IMR-90 (cell line): ENCODE results near the gene SETD3. TPM values are rescaled to one million over a fixed set of nuclear protein-coding genes. Genes with fewer than 3 reads are reported as not detected.

Experiments used
- ATAC-seq: fragments of 200-7000 bp; cut with Tn5 transposase; 2 replicates; pipeline ENCODE4 v1.9.1; 2020; ENCODE audit warnings: low read depth, mild to moderate bottlenecking, moderate library complexity
- BruUV-seq: library from RNA; stranded (reverse); fragments of 400-500 nt; replicated peaks from 2 replicates; lab custom pipeline; 2021; lab: Mats Ljungman, UMichigan
- CTCF ChIA-PET: fragments of 300-600 bp; formaldehyde crosslinking; extraction: SDS; loops from one replicate; lab custom pipeline; 2021; ENCODE audit warnings: antibody characterized with exemption; lab: Yijun Ruan, JAX
- POLR2A ChIA-PET: fragments of 300-600 bp; sonication (Branson Sonifier 250); formaldehyde crosslinking; loops from one replicate; lab custom pipeline; 2022; ENCODE audit warnings: antibody characterized with exemption; ENCODE audit not compliant: unreplicated experiment; lab: Charles Lee
- DNase-seq: peaks from one replicate; pipeline ENCODE4 v3.0.0; 2013
- H2AFZ ChIP-seq: replicated peaks from 2 replicates; pipeline ENCODE3; 2013; ENCODE audit warnings: low read length, mild to moderate bottlenecking; ENCODE audit not compliant: poor library complexity
- H2AK5ac ChIP-seq: 2 replicates; pipeline ENCODE4 v1.6.1; 2013; ENCODE audit warnings: low read depth, low read length, inconsistent platforms
- H2AK9ac ChIP-seq: replicated peaks from 2 replicates; pipeline ENCODE3; 2013; ENCODE audit warnings: mild to moderate bottlenecking, low read depth, low read length, moderate library complexity; ENCODE audit not compliant: poor library complexity
- H2BK120ac ChIP-seq: 2 replicates; pipeline ENCODE4 v1.6.1; 2013; ENCODE audit warnings: low read depth, low read length, inconsistent platforms
- H2BK15ac ChIP-seq: 3 replicates; pipeline ENCODE4 v1.6.1; 2013; ENCODE audit warnings: low read depth, low read length, inconsistent platforms
- H2BK20ac ChIP-seq: 2 replicates; pipeline ENCODE4 v1.6.1; 2013; ENCODE audit warnings: low read depth, mild to moderate bottlenecking, inconsistent platforms, low read length, moderate library complexity
- H2BK5ac ChIP-seq: 2 replicates; pipeline ENCODE4 v1.6.1; 2013; ENCODE audit warnings: mild to moderate bottlenecking, low read depth, low read length, inconsistent platforms; ENCODE audit not compliant: poor library complexity, severe bottlenecking
- H3K14ac ChIP-seq: replicated peaks from 2 replicates; pipeline ENCODE4 v1.6.1; 2013; ENCODE audit warnings: low read depth, low read length, inconsistent platforms
- H3K18ac ChIP-seq: 2 replicates; pipeline ENCODE4 v1.6.1; 2013; ENCODE audit warnings: low read depth, low read length, control low read depth
- H3K23ac ChIP-seq: 2 replicates; pipeline ENCODE4 v1.6.1; 2013; ENCODE audit warnings: low read depth, low read length, inconsistent platforms
- H3K27ac ChIP-seq: 2 replicates; pipeline ENCODE4 v1.5.1; 2013; ENCODE audit warnings: mild to moderate bottlenecking, control low read depth, low read length; ENCODE audit not compliant: insufficient read depth
- H3K27me3 ChIP-seq: 2 replicates; pipeline ENCODE4 v1.6.1; 2013; ENCODE audit warnings: low read length; ENCODE audit not compliant: control insufficient read depth, insufficient read depth
- H3K36me3 ChIP-seq: 2 replicates; pipeline ENCODE4 v1.6.1; 2013; ENCODE audit warnings: low read length, mixed read lengths; ENCODE audit not compliant: control insufficient read depth, insufficient read depth
- H3K4ac ChIP-seq: 2 replicates; pipeline ENCODE4 v1.6.1; 2013; ENCODE audit warnings: low read depth, low read length, inconsistent platforms
- H3K4me1 ChIP-seq: 2 replicates; pipeline ENCODE4 v1.6.1; 2013; ENCODE audit warnings: low read length, mixed read lengths; ENCODE audit not compliant: control insufficient read depth, insufficient read depth
- H3K4me2 ChIP-seq: 2 replicates; pipeline ENCODE4 v1.6.1; 2013; ENCODE audit warnings: low read depth, mild to moderate bottlenecking, control low read depth, low read length, moderate library complexity
- H3K4me3 ChIP-seq: 2 replicates; pipeline ENCODE4 v1.5.1; 2013; ENCODE audit warnings: low read depth, mild to moderate bottlenecking, control low read depth, low read length, moderate library complexity; ENCODE audit not compliant: insufficient read depth
- H3K56ac ChIP-seq: 2 replicates; pipeline ENCODE4 v1.6.1; 2013; ENCODE audit warnings: low read length, inconsistent platforms; ENCODE audit not compliant: insufficient read depth; ENCODE audit errors: extremely low read depth
- H3K79me1 ChIP-seq, 2 experiments: 2 replicates each; pipeline ENCODE4 v1.6.1; 2013; ENCODE audit warnings: low read length in 2 of 2, inconsistent platforms in 1 of 2, low read depth in 1 of 2
- H3K9ac ChIP-seq: 2 replicates; pipeline ENCODE4 v1.6.1; 2013; ENCODE audit warnings: low read depth, low read length, control low read depth
- H3K9me1 ChIP-seq: 2 replicates; pipeline ENCODE4 v1.6.1; 2013; ENCODE audit warnings: low read length, inconsistent platforms; ENCODE audit not compliant: insufficient read depth
- H3K9me3 ChIP-seq: 2 replicates; pipeline ENCODE4 v1.6.1; 2013; ENCODE audit warnings: low read length; ENCODE audit not compliant: control insufficient read depth, insufficient read depth
- H4K20me1 ChIP-seq: 2 replicates; pipeline ENCODE4 v1.6.1; 2013; ENCODE audit warnings: low read length, inconsistent platforms; ENCODE audit not compliant: insufficient read depth
- H4K5ac ChIP-seq: 2 replicates; pipeline ENCODE4 v1.6.1; 2013; ENCODE audit warnings: mild to moderate bottlenecking, low read depth, low read length, control low read depth
- H4K8ac ChIP-seq, 2 experiments: 2 replicates each; pipeline ENCODE4 v1.6.1; 2013; ENCODE audit warnings: low read depth in 2 of 2, low read length in 2 of 2, control low read depth in 1 of 2, inconsistent platforms in 1 of 2
- H4K91ac ChIP-seq: 2 replicates; pipeline ENCODE4 v1.6.1; 2013; ENCODE audit warnings: low read depth, low read length, inconsistent platforms; ENCODE audit not compliant: insufficient read depth
- BHLHE40 ChIP-seq: fragments of 150-350 bp; IDR thresholded peaks from 2 replicates; pipeline ENCODE4 v1.6.1; 2016; ENCODE audit warnings: mild to moderate bottlenecking, low read depth, low read length
- CEBPB ChIP-seq: IDR thresholded peaks from 2 replicates; pipeline ENCODE4 v1.6.1; 2012; ENCODE audit warnings: low read depth, low read length, improper control_type of control experiment
- CHD1 ChIP-seq: IDR thresholded peaks from 2 replicates; pipeline ENCODE4 v1.6.1; 2012; ENCODE audit warnings: low read depth, low read length, improper control_type of control experiment
- FOS ChIP-seq: fragments of 150-350 bp; IDR thresholded peaks from 2 replicates; pipeline ENCODE4 v1.6.1; 2016; ENCODE audit warnings: low read depth, low read length
- MAZ ChIP-seq: IDR thresholded peaks from 2 replicates; pipeline ENCODE4 v1.6.1; 2012; ENCODE audit warnings: low read depth, mild to moderate bottlenecking, low read length, improper control_type of control experiment, moderate library complexity, borderline replicate concordance
- MXI1 ChIP-seq: IDR thresholded peaks from 2 replicates; pipeline ENCODE4 v1.6.1; 2012; ENCODE audit warnings: low read depth, mild to moderate bottlenecking, low read length, moderate library complexity, borderline replicate concordance
- NFE2L2 ChIP-seq: fragments of 150-350 bp; IDR thresholded peaks from 2 replicates; pipeline ENCODE4 v1.6.1; 2016; ENCODE audit warnings: low read depth, mild to moderate bottlenecking, low read length
- POLR2A ChIP-seq: IDR thresholded peaks from 2 replicates; pipeline ENCODE4 v1.6.1; 2012; ENCODE audit warnings: mild to moderate bottlenecking, low read depth, low read length
- RAD21 ChIP-seq: IDR thresholded peaks from 2 replicates; pipeline ENCODE4 v1.6.1; 2012; ENCODE audit warnings: low read length, improper control_type of control experiment
- RCOR1 ChIP-seq: IDR thresholded peaks from 2 replicates; pipeline ENCODE4 v1.6.1; 2012; ENCODE audit warnings: mild to moderate bottlenecking, low read length, improper control_type of control experiment; ENCODE audit not compliant: insufficient replicate concordance
- RFX5 ChIP-seq: IDR thresholded peaks from 2 replicates; pipeline ENCODE4 v1.8.0; 2012; ENCODE audit warnings: low read depth, mild to moderate bottlenecking, low read length, moderate library complexity
- USF2 ChIP-seq: fragments of 150-350 bp; IDR thresholded peaks from 2 replicates; pipeline ENCODE4 v1.6.1; 2017; ENCODE audit warnings: mild to moderate bottlenecking, antibody characterized with exemption, low read length, low read depth
- WGBS, 2 experiments: methylation state at CpG; one replicate each; pipeline versions ENCODE4 v1.1.5 to v1.1.7; 2013; ENCODE audit warnings: missing lambda C conversion rate in 2 of 2; ENCODE audit not compliant: insufficient read length in 1 of 2; ENCODE audit errors: extremely low coverage in 2 of 2; 5-methylcytosine and 5-hydroxymethylcytosine counted together
- dilution Hi-C: fragments of 300-500 bp; cut with HindIII; formaldehyde crosslinking; loops from one replicate; pipeline ENCODE4 v1.14.3; 2018; ENCODE audit warnings: low sequenced_read_pairs; ENCODE audit not compliant: unreplicated experiment
- in situ Hi-C: fragments of 300-500 bp; cut with MboI; formaldehyde crosslinking; loops from 3 replicates; pipeline ENCODE4 v1.14.3; 2019; ENCODE audit warnings: low sequenced_read_pairs, inconsistent platforms, mixed read lengths
- intact Hi-C: fragments of 100-400 bp; cut with micrococcal nuclease; formaldehyde crosslinking; loops from 2 replicates; pipeline ENCODE4 v1.10.0; 2022
- polyA plus RNA-seq, 3 experiments: library from polyadenylated mRNA; depleted of rRNA; stranded (reverse); fragments of >200 nt; gene quantifications; 2 replicates each; pipeline ENCODE4 v1.2.3, GENCODE V29; 2012; ENCODE audit warnings: low replicate concordance in 1 of 3
- total RNA-seq: library from RNA; depleted of rRNA; stranded (reverse); fragments of >200 nt; gene quantifications from 2 replicates; pipeline ENCODE4 v1.2.3, GENCODE V29; 2012
- TF ChIP-seq, protein P1 (sequence below): conservative IDR thresholded peaks from 2 replicates; pipeline ENCODE4 v1.5.1; 2012; ENCODE audit warnings: mild to moderate bottlenecking, low read depth, low read length, improper control_type of control experiment

SETD3 gene
- total and polyA plus RNA-seq, 2 of the 4 experiments (the other 2 are of a cell fraction) = 18.8 to 31.9 TPM

DNA sequence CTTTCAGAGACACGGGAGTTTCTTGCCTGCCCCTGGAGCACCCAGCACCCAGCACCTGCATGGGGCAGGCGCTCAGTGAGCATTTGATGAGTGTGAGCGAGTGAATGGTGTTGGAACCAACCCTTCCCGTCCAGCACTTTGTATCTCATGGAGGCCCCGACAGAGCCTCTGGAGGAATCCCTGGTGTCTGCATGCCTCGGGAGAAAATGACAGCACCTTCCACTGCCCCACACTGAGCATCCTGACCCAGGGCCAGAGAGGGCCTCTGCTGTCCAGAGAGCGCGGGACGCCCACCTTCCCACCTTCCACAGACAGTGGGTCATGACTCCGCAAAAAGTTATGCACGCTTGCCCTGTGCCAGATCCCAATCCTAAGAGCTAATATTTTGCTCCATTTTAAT is 105.7 kb downstream of the SETD3 start:
- Histone ChIP-seq H2BK120ac (no peak overlapping the region), H2BK15ac (no peak overlapping the region), H3K27ac (no peak overlapping the region), H4K20me1 (no peaks in the 10 kb centered on the region), H2AK9ac (no peak overlapping the region), H3K4me3 (no peak overlapping the region), H3K4me1 (peaks cover 1% of the 10 kb centered on the region; the same call in 1 of the 2 replicates), H3K14ac (no peak overlapping the region), H3K9ac (no peak overlapping the region), H3K23ac (no peak overlapping the region), H2BK20ac (no peak overlapping the region), H3K56ac (no peak overlapping the region), H3K4ac (no peak overlapping the region), H2BK5ac (no peak overlapping the region), H2AK5ac (no peak overlapping the region), H3K4me2 (no peak overlapping the region), H4K8ac (no peak overlapping the region), H3K9me3 (no peaks in the 10 kb centered on the region), H2AFZ (no peak overlapping the region), H3K9me1 (no peaks in the 10 kb centered on the region), H4K5ac (no peak overlapping the region), H3K79me1 (no peaks in the 10 kb centered on the region), H3K27me3 (peaks cover 2% of the 10 kb centered on the region; the same call in 1 of the 2 replicates), H3K36me3 (no peaks in the 10 kb centered on the region), H4K91ac (no peak overlapping the region), H3K18ac (no peak overlapping the region)
- 0% methylated on average over 1 of the region's 11 CpGs; no CpG with 5 or more reads in 1 of the 2 experiments for WGBS, 2 experiments
- ATAC-seq (no peak), DNase-seq (no peak)
- BruUV-seq = no TSS peak
- TF ChIP-seq, protein P1, sequence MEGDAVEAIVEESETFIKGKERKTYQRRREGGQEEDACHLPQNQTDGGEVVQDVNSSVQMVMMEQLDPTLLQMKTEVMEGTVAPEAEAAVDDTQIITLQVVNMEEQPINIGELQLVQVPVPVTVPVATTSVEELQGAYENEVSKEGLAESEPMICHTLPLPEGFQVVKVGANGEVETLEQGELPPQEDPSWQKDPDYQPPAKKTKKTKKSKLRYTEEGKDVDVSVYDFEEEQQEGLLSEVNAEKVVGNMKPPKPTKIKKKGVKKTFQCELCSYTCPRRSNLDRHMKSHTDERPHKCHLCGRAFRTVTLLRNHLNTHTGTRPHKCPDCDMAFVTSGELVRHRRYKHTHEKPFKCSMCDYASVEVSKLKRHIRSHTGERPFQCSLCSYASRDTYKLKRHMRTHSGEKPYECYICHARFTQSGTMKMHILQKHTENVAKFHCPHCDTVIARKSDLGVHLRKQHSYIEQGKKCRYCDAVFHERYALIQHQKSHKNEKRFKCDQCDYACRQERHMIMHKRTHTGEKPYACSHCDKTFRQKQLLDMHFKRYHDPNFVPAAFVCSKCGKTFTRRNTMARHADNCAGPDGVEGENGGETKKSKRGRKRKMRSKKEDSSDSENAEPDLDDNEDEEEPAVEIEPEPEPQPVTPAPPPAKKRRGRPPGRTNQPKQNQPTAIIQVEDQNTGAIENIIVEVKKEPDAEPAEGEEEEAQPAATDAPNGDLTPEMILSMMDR = no peak
- TF ChIP-seq BHLHE40 = no peak
- TF ChIP-seq CHD1 = no peak
- no peak for TF ChIP-seq RFX5
- no peak for TF ChIP-seq MXI1
- TF ChIP-seq POLR2A = no peak
- no peak for TF ChIP-seq RAD21
- TF ChIP-seq RCOR1 = no peak
- no peak for TF ChIP-seq MAZ
- TF ChIP-seq USF2 = no peak
- TF ChIP-seq FOS = no peak
- TF ChIP-seq CEBPB = no peak
- no peak for TF ChIP-seq NFE2L2
- POLR2A ChIA-PET = no interaction called here
- CTCF ChIA-PET = interaction anchor here (0.6 kb wide), 1 partner anchor 13 kb away, joined by 4 read pairs; no protein-coding TSS in a partner anchor
- in situ Hi-C loops = no loop called here
- dilution Hi-C loops = no loop called here
- intact Hi-C loops = no loop called here
